ENCODE measurements around the gene TSC1.
A peak's percentile ranks its signal among the peaks of the same experiment; 100 is the strongest.

Gene TSC1

DNA sequence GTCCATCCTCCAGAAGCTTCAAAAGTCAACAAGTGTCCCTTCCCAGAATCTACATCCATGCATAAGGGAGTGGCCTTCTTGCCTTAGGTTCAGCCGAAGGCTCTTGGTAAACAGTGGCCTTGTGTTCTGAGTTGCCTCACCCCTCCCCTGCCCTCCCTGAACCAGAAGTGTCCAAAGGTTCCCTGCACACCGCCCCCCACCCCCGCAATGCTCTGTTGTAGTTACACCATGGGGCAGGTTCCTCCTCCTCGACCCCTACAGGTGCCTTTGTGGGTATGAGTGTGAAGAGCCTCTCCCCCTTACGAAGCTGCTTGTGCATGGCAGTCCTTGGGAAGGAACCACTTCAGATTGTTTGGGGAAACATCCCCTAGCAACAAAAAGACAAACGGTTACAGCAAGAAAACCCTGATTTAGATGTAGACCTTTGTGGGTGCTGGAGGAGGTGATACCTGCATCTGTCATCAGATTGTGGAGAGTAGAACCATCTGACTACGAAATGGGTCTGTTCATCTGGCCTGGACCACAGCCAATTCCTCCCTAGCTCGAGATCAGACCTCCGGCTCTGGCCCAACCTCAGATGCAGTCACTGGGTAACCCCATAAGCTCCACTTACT lies 58.6 kb downstream of the TSC1 start:
- Histone ChIP-seq H3K36me3 (ENCODE audit: control insufficient read depth in 1 of 2, insufficient read depth in 2 of 2, low read length in 2 of 2) (peaks cover 4 to 21% of the 10 kb centered on the region in 2 donors), H3K27me3 (ENCODE audit: low read depth, low read length) (no peaks in the 10 kb centered on the region), H3K4me1 (ENCODE audit: control insufficient read depth in 1 of 2, insufficient read depth in 2 of 2, low read length in 2 of 2) (no peaks in the 10 kb centered on the region), H3K9me3 (ENCODE audit: control insufficient read depth in 1 of 2, low read length in 2 of 2) (no peaks in the 10 kb centered on the region), H3K4me3 (ENCODE audit: low read depth in 1 of 2, low read length in 2 of 2) (no peak overlapping the region), H3K27ac (ENCODE audit: low read length) (no peak overlapping the region)

GRCh38 chr9:132883349-132884294 lies 60.8 kb downstream of the TSC1 start:
- H3K36me3 ChIP-seq (ENCODE audit: control insufficient read depth in 1 of 2, insufficient read depth in 2 of 2, low read length in 2 of 2), result peaks cover 4 to 21% of the 10 kb centered on the region in 2 donors

DNA sequence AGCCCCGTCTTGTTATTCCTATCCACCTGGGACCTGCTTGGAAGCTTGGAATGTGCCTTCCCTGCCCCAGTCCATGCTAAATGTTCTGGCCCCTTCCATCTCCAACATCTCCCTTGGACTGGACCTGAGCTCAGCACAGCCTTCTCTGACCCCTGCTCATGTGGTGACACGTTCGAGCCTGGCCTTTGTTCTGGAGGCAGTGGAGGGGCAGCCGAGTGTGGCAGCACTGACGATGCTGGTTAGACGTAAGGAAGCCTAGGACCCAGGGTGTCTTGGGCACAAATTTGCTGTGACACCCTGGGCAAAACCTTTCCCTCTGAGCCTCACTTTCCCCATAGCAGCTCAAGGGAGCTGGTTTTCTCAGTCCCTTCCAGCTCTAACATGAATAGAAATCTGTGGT lies 61.8 kb downstream of the TSC1 start:
- no peak overlapping the region for H3K27ac ChIP-seq (ENCODE audit: low read length)
- H3K36me3 ChIP-seq (ENCODE audit: control insufficient read depth in 1 of 2, insufficient read depth in 2 of 2, low read length in 2 of 2), result peaks cover 2 to 13% of the 10 kb centered on the region in 2 donors
- H3K27me3 ChIP-seq (ENCODE audit: low read depth, low read length), result no peaks in the 10 kb centered on the region
- no peaks in the 10 kb centered on the region for H3K9me3 ChIP-seq (ENCODE audit: control insufficient read depth in 1 of 2, low read length in 2 of 2)
- H3K4me3 ChIP-seq (ENCODE audit: low read depth in 1 of 2, low read length in 2 of 2), result no peak overlapping the region
- H3K4me1 ChIP-seq (ENCODE audit: control insufficient read depth in 1 of 2, insufficient read depth in 2 of 2, low read length in 2 of 2), result peaks cover 0 to 9% of the 10 kb centered on the region in 2 donors

More at GRCh38 chr9:132883349-132884294, 60.8 kb downstream of the TSC1 start:
- no peak overlapping the region for H3K4me3 ChIP-seq (ENCODE audit: low read depth in 1 of 2, low read length in 2 of 2)
- no peak overlapping the region for H3K27ac ChIP-seq (ENCODE audit: low read length)
- no peaks in the 10 kb centered on the region for H3K27me3 ChIP-seq (ENCODE audit: low read depth, low read length)
- peaks cover 0 to 8% of the 10 kb centered on the region in 2 donors for H3K4me1 ChIP-seq (ENCODE audit: control insufficient read depth in 1 of 2, insufficient read depth in 2 of 2, low read length in 2 of 2)
- no peaks in the 10 kb centered on the region for H3K9me3 ChIP-seq (ENCODE audit: control insufficient read depth in 1 of 2, low read length in 2 of 2)

GRCh38 chr9:132881826-132882225 lies 62.6 kb downstream of the TSC1 start:
- H3K27ac ChIP-seq (ENCODE audit: low read length), result no peak overlapping the region
- H3K27me3 ChIP-seq (ENCODE audit: low read depth, low read length), result no peaks in the 10 kb centered on the region

DNA sequence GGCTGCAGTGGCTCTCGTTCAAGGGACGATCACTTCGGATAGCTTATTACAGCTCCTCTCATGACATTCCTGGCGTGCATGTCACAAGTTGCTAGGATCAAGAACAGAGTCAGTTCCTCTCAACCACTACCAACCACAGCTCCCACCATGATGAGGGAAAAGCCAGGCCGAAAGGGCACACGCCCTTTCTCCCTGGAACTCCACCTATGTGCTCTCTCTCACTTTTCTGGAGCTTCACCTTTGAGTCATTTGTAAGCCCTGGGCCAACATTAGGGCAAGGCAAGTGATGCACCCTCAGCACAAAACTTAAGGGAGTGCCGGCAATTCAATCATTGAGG lies 64.1 kb downstream of the TSC1 start:
- Histone ChIP-seq H3K4me3 (ENCODE audit: low read depth in 1 of 2, low read length in 2 of 2) (no peak overlapping the region), H3K27ac (ENCODE audit: low read length) (no peak overlapping the region), H3K4me1 (ENCODE audit: control insufficient read depth in 1 of 2, insufficient read depth in 2 of 2, low read length in 2 of 2) (peaks cover 0 to 15% of the 10 kb centered on the region in 2 donors), H3K27me3 (ENCODE audit: low read depth, low read length) (no peaks in the 10 kb centered on the region), H3K36me3 (ENCODE audit: control insufficient read depth in 1 of 2, insufficient read depth in 2 of 2, low read length in 2 of 2) (peaks cover 0 to 9% of the 10 kb centered on the region in 2 donors), H3K9me3 (ENCODE audit: control insufficient read depth in 1 of 2, low read length in 2 of 2) (no peaks in the 10 kb centered on the region)

More at GRCh38 chr9:132881826-132882225, 62.6 kb downstream of the TSC1 start:
- H3K36me3 ChIP-seq (ENCODE audit: control insufficient read depth in 1 of 2, insufficient read depth in 2 of 2, low read length in 2 of 2), result peaks cover 0 to 13% of the 10 kb centered on the region in 2 donors
- H3K9me3 ChIP-seq (ENCODE audit: control insufficient read depth in 1 of 2, low read length in 2 of 2), result no peaks in the 10 kb centered on the region
- H3K4me3 ChIP-seq (ENCODE audit: low read depth in 1 of 2, low read length in 2 of 2), result no peak overlapping the region
- H3K4me1 ChIP-seq (ENCODE audit: control insufficient read depth in 1 of 2, insufficient read depth in 2 of 2, low read length in 2 of 2), result peaks cover 0 to 15% of the 10 kb centered on the region in 2 donors

- H3K27me3 ChIP-seq (ENCODE audit: low read depth, low read length), result no peaks in the 10 kb centered on the region
- H3K36me3 ChIP-seq (ENCODE audit: control insufficient read depth in 1 of 2, insufficient read depth in 2 of 2, low read length in 2 of 2), result peaks cover 0 to 9% of the 10 kb centered on the region in 2 donors
- peaks cover 0 to 15% of the 10 kb centered on the region in 2 donors for H3K4me1 ChIP-seq (ENCODE audit: control insufficient read depth in 1 of 2, insufficient read depth in 2 of 2, low read length in 2 of 2)
- H3K27ac ChIP-seq (ENCODE audit: low read length), result no peak overlapping the region
- H3K4me3 ChIP-seq (ENCODE audit: low read depth in 1 of 2, low read length in 2 of 2), result peak overlapping the region; percentile 87 to 94
- H3K9me3 ChIP-seq (ENCODE audit: control insufficient read depth in 1 of 2, low read length in 2 of 2), result no peaks in the 10 kb centered on the region
Measured at GRCh38 chr9:132879457-132880323, 64.7 kb downstream of the TSC1 start.

- H3K4me1 ChIP-seq (ENCODE audit: control insufficient read depth in 1 of 2, insufficient read depth in 2 of 2, low read length in 2 of 2), result peaks cover 0 to 15% of the 10 kb centered on the region in 2 donors
- H3K9me3 ChIP-seq (ENCODE audit: control insufficient read depth in 1 of 2, low read length in 2 of 2), result no peaks in the 10 kb centered on the region
- H3K27me3 ChIP-seq (ENCODE audit: low read depth, low read length), result no peaks in the 10 kb centered on the region
- H3K4me3 ChIP-seq (ENCODE audit: low read depth in 1 of 2, low read length in 2 of 2), result peak within 1 kb of the TSS; percentile 87 to 94
- H3K27ac ChIP-seq (ENCODE audit: low read length), result peak within 1 kb of the TSS; percentile 82
- H3K36me3 ChIP-seq (ENCODE audit: control insufficient read depth in 1 of 2, insufficient read depth in 2 of 2, low read length in 2 of 2), result peaks cover 0 to 4% of the 10 kb centered on the region in 2 donors
Measured at GRCh38 chr9:132878695-132879456, 65.5 kb downstream of the TSC1 start, which contains the start of gene SPACA9. TSS of gene SPACA9 (plus strand) at chr9:132878898. CDS start at chr9:132883948, 5,050 bp downstream.

DNA sequence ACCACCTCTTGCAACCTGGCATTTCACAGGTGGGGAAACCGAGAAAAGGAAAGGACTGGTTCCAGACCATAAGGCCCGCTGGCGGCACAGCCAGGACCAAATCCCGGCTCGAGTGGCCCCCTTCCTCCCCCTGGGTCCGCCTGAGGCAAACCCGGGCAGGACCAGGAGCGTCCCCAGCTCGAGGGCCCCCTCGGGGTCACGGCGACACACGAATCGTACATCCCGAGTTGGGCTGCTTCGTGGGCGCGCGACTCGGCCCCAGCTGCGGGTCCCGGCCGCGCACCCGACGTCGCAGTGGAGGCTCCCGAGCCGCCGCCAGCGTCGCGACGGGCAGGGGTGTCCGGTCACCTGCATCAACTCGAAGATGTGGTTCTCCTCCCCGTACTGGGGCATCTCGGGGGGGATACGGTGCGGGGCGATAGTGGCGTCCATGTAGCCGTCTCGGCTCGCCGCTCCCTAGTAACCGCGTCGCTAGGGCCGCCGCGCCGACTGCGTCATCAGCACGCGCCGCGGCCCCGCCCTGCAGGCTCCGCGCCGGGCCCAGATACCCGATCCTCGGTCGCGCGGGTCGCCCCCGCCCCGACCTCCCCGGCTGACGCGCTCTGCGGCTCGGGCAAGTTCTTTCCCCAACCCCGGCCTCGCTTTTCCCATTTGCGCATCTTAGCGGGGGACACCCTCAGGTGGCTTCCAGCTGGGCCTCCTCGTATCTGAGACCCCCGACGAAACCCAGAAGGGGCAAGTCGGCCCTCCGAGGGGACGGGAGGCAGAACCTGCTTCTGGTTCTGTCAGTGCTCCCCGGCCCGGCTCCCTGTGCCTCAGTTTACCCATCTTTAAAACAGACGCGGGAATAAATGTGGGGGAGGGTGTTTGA lies 66.4 kb downstream of the TSC1 start, which contains the start of gene AK8:
AK8 (minus strand) TSS at position 461 of the 871 bp plus-strand sequence; CDS start at position 432, 29 bp downstream.
- peaks cover 0 to 15% of the 10 kb centered on the region in 2 donors for H3K4me1 ChIP-seq (ENCODE audit: control insufficient read depth in 1 of 2, insufficient read depth in 2 of 2, low read length in 2 of 2)
- H3K27me3 ChIP-seq (ENCODE audit: low read depth, low read length), result no peaks in the 10 kb centered on the region
- H3K36me3 ChIP-seq (ENCODE audit: control insufficient read depth in 1 of 2, insufficient read depth in 2 of 2, low read length in 2 of 2), result no peaks in the 10 kb centered on the region
- H3K4me3 ChIP-seq (ENCODE audit: low read depth in 1 of 2, low read length in 2 of 2), result peak within 1 kb of the TSS; percentile 87 to 94
- H3K9me3 ChIP-seq (ENCODE audit: control insufficient read depth in 1 of 2, low read length in 2 of 2), result no peaks in the 10 kb centered on the region
- H3K27ac ChIP-seq (ENCODE audit: low read length), result peak within 1 kb of the TSS; percentile 82

DNA sequence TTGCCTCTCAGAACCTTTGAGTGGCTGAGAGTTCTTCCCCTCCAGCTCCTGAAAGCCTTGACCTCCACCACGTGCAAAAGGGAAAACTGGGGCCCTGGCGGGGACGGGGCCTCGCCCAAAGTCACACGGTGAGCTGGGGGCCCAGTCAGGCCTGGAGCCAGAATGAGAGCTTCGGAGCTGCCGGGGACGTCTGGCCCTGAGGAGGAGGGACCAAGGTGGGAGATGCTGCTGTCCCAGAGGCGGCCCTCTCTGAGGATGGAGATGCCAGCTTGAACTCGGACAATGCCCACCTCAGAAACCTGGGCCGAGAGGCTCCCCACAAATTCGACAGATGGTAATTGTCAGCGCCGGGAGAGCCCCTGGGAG lies 67.0 kb downstream of the TSC1 start:
- Histone ChIP-seq H3K27ac (ENCODE audit: low read length) (no peak overlapping the region), H3K4me3 (ENCODE audit: low read depth in 1 of 2, low read length in 2 of 2) (peak overlapping the region; percentile 87 to 94), H3K36me3 (ENCODE audit: control insufficient read depth in 1 of 2, insufficient read depth in 2 of 2, low read length in 2 of 2) (no peaks in the 10 kb centered on the region), H3K27me3 (ENCODE audit: low read depth, low read length) (no peaks in the 10 kb centered on the region), H3K9me3 (ENCODE audit: control insufficient read depth in 1 of 2, low read length in 2 of 2) (no peaks in the 10 kb centered on the region), H3K4me1 (ENCODE audit: control insufficient read depth in 1 of 2, insufficient read depth in 2 of 2, low read length in 2 of 2) (peaks cover 0 to 15% of the 10 kb centered on the region in 2 donors)

DNA sequence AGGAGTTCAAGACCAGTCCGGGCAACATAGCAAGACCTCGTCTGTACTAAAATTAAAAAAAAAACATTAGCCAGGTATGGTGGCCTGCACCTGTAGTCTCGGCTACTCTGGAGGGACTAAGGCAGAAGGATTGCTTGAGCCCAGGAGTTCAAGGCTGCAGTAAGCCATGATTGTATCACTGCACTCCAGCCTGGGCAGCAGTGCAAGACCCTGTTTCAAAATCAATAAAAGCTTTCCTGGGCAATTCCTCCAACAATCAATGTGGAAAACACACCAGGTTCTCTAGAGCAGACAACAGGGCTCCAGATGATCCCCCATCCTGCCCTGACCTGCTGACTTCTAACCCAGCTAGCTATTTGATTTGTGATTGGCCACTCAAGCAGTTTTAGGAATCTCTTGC lies 67.6 kb downstream of the TSC1 start:
- Histone ChIP-seq H3K27me3 (ENCODE audit: low read depth, low read length) (no peaks in the 10 kb centered on the region), H3K27ac (ENCODE audit: low read length) (no peak overlapping the region), H3K4me3 (ENCODE audit: low read depth in 1 of 2, low read length in 2 of 2) (no peak overlapping the region), H3K9me3 (ENCODE audit: control insufficient read depth in 1 of 2, low read length in 2 of 2) (no peaks in the 10 kb centered on the region), H3K4me1 (ENCODE audit: control insufficient read depth in 1 of 2, insufficient read depth in 2 of 2, low read length in 2 of 2) (peaks cover 0 to 16% of the 10 kb centered on the region in 2 donors), H3K36me3 (ENCODE audit: control insufficient read depth in 1 of 2, insufficient read depth in 2 of 2, low read length in 2 of 2) (no peaks in the 10 kb centered on the region)

Measured in muscle layer of duodenum (tissue), 2 donors.